Stimulated activated naive B cell treated with anti-CD40 and anti-IgM and Interleukin-4, amounts not matched to agents 10 μg/mL and 1 μg/mL and 100 μg/mL, for 72 hours (primary cell): ENCODE measurements around the gene DCT.
"Not testable (repeated sequence)": the region's sequence is repeated elsewhere in the genome, so short reads cannot be mapped to it uniquely, and the experiment has no call there.

Experiments
- ATAC-seq, 2 donors: fragments of 150-1000 bp; cut with Tn5 transposase; replicated peaks; 2 replicates each; pipeline ENCODE4 v1.10.0; 2021; ENCODE audit warnings: moderate library complexity in 1 of 2
- DNase-seq: peaks from one replicate; pipeline ENCODE4 v3.0.0; 2021
- H3K27ac Mint-ChIP-seq: one replicate; pipeline ENCODE4 v1.8.0; 2022; ENCODE audit warnings: mild to moderate bottlenecking, mixed read lengths
- H3K27me3 Mint-ChIP-seq, 2 donors: one replicate each; pipeline ENCODE4 v1.8.0; 2022; ENCODE audit warnings: mixed read lengths in 2 of 2
- H3K36me3 Mint-ChIP-seq, 2 donors: one replicate each; pipeline ENCODE4 v1.8.0; 2022; ENCODE audit warnings: mixed read lengths in 2 of 2, mild to moderate bottlenecking in 1 of 2
- H3K4me1 Mint-ChIP-seq, 2 donors: one replicate each; pipeline ENCODE4 v1.8.0; 2022; ENCODE audit warnings: mixed read lengths in 2 of 2, mild to moderate bottlenecking in 1 of 2
- H3K4me3 Mint-ChIP-seq, 2 donors: one replicate each; pipeline ENCODE4 v1.8.0; 2022; ENCODE audit warnings: mild to moderate bottlenecking in 2 of 2, mixed read lengths in 2 of 2, moderate library complexity in 1 of 2
- H3K9me3 Mint-ChIP-seq, 2 donors: one replicate each; pipeline ENCODE4 v1.8.0; 2022; ENCODE audit warnings: mixed read lengths in 2 of 2, mild to moderate bottlenecking in 1 of 2

Gene DCT

GRCh38 chr13:94479616-94480015, at the start of gene DCT:
TSS of gene DCT (minus strand) at chr13:94479682. CDS start at chr13:94479255, 427 bp downstream.
- peaks cover 0 to 6% of the 10 kb centered on the region in 2 donors for H3K27me3 Mint-ChIP-seq
- H3K4me1 Mint-ChIP-seq, result no peaks in the 10 kb centered on the region
- ATAC-seq, result no peak
- DNase-seq, result no peak
- H3K4me3 Mint-ChIP-seq, result no peak within 1 kb of the TSS
- no peaks in the 10 kb centered on the region for H3K36me3 Mint-ChIP-seq
- no peak within 1 kb of the TSS for H3K27ac Mint-ChIP-seq
- peaks cover 2 to 6% of the 10 kb centered on the region in 2 donors for H3K9me3 Mint-ChIP-seq

GRCh38 chr13:94526956-94527355, 47.5 kb upstream of the DCT start:
- not testable (repeated sequence) for H3K4me1 Mint-ChIP-seq, H3K9me3 Mint-ChIP-seq, H3K27ac Mint-ChIP-seq, DNase-seq, ATAC-seq, H3K36me3 Mint-ChIP-seq, H3K4me3 Mint-ChIP-seq
- peaks cover 18 to 24% of the 10 kb centered on the region in 2 donors for H3K27me3 Mint-ChIP-seq

- peaks cover 15 to 18% of the 10 kb centered on the region in 2 donors for H3K27me3 Mint-ChIP-seq
- no peaks in the 10 kb centered on the region for H3K36me3 Mint-ChIP-seq
- H3K27ac Mint-ChIP-seq, result no peak overlapping the region
- H3K4me1 Mint-ChIP-seq, result no peaks in the 10 kb centered on the region
- ATAC-seq (no peak), DNase-seq (no peak)
- H3K9me3 Mint-ChIP-seq, result peaks cover under 1 to 4% of the 10 kb centered on the region in 2 donors
- H3K4me3 Mint-ChIP-seq, result no peak overlapping the region
Observed at GRCh38 chr13:94525781-94526180, 46.3 kb upstream of the DCT start.

- Mint-ChIP-seq H3K4me1 (no peaks in the 10 kb centered on the region), H3K36me3 (no peaks in the 10 kb centered on the region)
Observed at GRCh38 chr13:94524407-94524806, 44.9 kb upstream of the DCT start.

GRCh38 chr13:94520001-94520400, 40.5 kb upstream of the DCT start:
- H3K4me1 Mint-ChIP-seq, result no peaks in the 10 kb centered on the region
- no peak overlapping the region for H3K4me3 Mint-ChIP-seq
- peaks cover 1 to 3% of the 10 kb centered on the region in 2 donors for H3K9me3 Mint-ChIP-seq
- H3K27me3 Mint-ChIP-seq, result peaks cover 0 to 9% of the 10 kb centered on the region in 2 donors
- H3K27ac Mint-ChIP-seq, result no peak overlapping the region
- no peaks in the 10 kb centered on the region for H3K36me3 Mint-ChIP-seq
- no peak for DNase-seq
- no peak for ATAC-seq

More at GRCh38 chr13:94524407-94524806, 44.9 kb upstream of the DCT start:
- DNase-seq (no peak), ATAC-seq (no peak)
- Mint-ChIP-seq H3K9me3 (peaks cover 0 to 4% of the 10 kb centered on the region in 2 donors), H3K4me3 (no peak overlapping the region), H3K27me3 (peaks cover 8 to 15% of the 10 kb centered on the region in 2 donors), H3K27ac (no peak overlapping the region)

GRCh38 chr13:94516456-94516855, 37.0 kb upstream of the DCT start:
- DNase-seq, result no peak
- peaks cover 1 to 3% of the 10 kb centered on the region in 2 donors for H3K9me3 Mint-ChIP-seq
- no peak overlapping the region for H3K27ac Mint-ChIP-seq
- peaks cover 5 to 18% of the 10 kb centered on the region in 2 donors for H3K27me3 Mint-ChIP-seq
- H3K36me3 Mint-ChIP-seq, result no peaks in the 10 kb centered on the region
- no peak for ATAC-seq
- H3K4me3 Mint-ChIP-seq, result no peak overlapping the region
- no peaks in the 10 kb centered on the region for H3K4me1 Mint-ChIP-seq

GRCh38 chr13:94515911-94516310, 36.4 kb upstream of the DCT start:
- Mint-ChIP-seq H3K9me3 (peaks cover 1 to 4% of the 10 kb centered on the region in 2 donors), H3K4me3 (no peak overlapping the region), H3K36me3 (no peaks in the 10 kb centered on the region), H3K4me1 (no peaks in the 10 kb centered on the region), H3K27ac (no peak overlapping the region), H3K27me3 (peaks cover 7 to 19% of the 10 kb centered on the region in 2 donors)
- DNase-seq, result no peak
- ATAC-seq, result no peak

- H3K36me3 Mint-ChIP-seq, result no peaks in the 10 kb centered on the region
Observed at GRCh38 chr13:94515374-94515773, 35.9 kb upstream of the DCT start.

GRCh38 chr13:94513026-94513425, 33.5 kb upstream of the DCT start:
- H3K36me3 Mint-ChIP-seq, result no peaks in the 10 kb centered on the region
- no peak overlapping the region for H3K4me3 Mint-ChIP-seq
- H3K4me1 Mint-ChIP-seq, result peaks cover 0 to 1% of the 10 kb centered on the region in 2 donors
- ATAC-seq, result no peak
- H3K27me3 Mint-ChIP-seq, result peaks cover 11 to 14% of the 10 kb centered on the region in 2 donors
- DNase-seq, result no peak
- H3K27ac Mint-ChIP-seq, result no peak overlapping the region
- peaks cover 4 to 11% of the 10 kb centered on the region in 2 donors for H3K9me3 Mint-ChIP-seq

More at GRCh38 chr13:94515374-94515773, 35.9 kb upstream of the DCT start:
- ATAC-seq (no peak), DNase-seq (no peak)
- Mint-ChIP-seq H3K27ac (no peak overlapping the region), H3K4me3 (no peak overlapping the region), H3K9me3 (peaks cover 1 to 7% of the 10 kb centered on the region in 2 donors), H3K27me3 (peaks cover 11 to 23% of the 10 kb centered on the region in 2 donors), H3K4me1 (no peaks in the 10 kb centered on the region)

GRCh38 chr13:94505730-94506129, 26.2 kb upstream of the DCT start:
- H3K36me3 Mint-ChIP-seq, result no peaks in the 10 kb centered on the region

GRCh38 chr13:94503851-94504250, 24.4 kb upstream of the DCT start:
- H3K4me1 Mint-ChIP-seq, result peaks cover 0 to 1% of the 10 kb centered on the region in 2 donors
- ATAC-seq (no peak), DNase-seq (no peak)
- no peak overlapping the region for H3K27ac Mint-ChIP-seq
- H3K9me3 Mint-ChIP-seq, result peaks cover 0 to 1% of the 10 kb centered on the region in 2 donors
- H3K4me3 Mint-ChIP-seq, result no peak overlapping the region
- H3K27me3 Mint-ChIP-seq, result peaks cover 5 to 6% of the 10 kb centered on the region in 2 donors
- no peaks in the 10 kb centered on the region for H3K36me3 Mint-ChIP-seq

More at GRCh38 chr13:94505730-94506129, 26.2 kb upstream of the DCT start:
- DNase-seq (no peak), ATAC-seq (no peak)
- Mint-ChIP-seq H3K4me1 (peaks cover 0 to 1% of the 10 kb centered on the region in 2 donors), H3K9me3 (peaks cover 2 to 6% of the 10 kb centered on the region in 2 donors), H3K27me3 (peaks cover 8% of the 10 kb centered on the region in 2 donors), H3K27ac (no peak overlapping the region), H3K4me3 (no peak overlapping the region)

- not testable (repeated sequence) for H3K36me3 Mint-ChIP-seq, ATAC-seq, DNase-seq, H3K27ac Mint-ChIP-seq, H3K27me3 Mint-ChIP-seq, H3K4me3 Mint-ChIP-seq, H3K9me3 Mint-ChIP-seq, H3K4me1 Mint-ChIP-seq
Observed at GRCh38 chr13:94498831-94499230, 19.3 kb upstream of the DCT start.

GRCh38 chr13:94495806-94496205, 16.3 kb upstream of the DCT start:
- peaks cover 1 to 9% of the 10 kb centered on the region in 2 donors for H3K9me3 Mint-ChIP-seq
- ATAC-seq, result no peak
- no peaks in the 10 kb centered on the region for H3K36me3 Mint-ChIP-seq
- no peak for DNase-seq
- no peaks in the 10 kb centered on the region for H3K4me1 Mint-ChIP-seq
- no peak overlapping the region for H3K27ac Mint-ChIP-seq
- no peak overlapping the region for H3K4me3 Mint-ChIP-seq
- H3K27me3 Mint-ChIP-seq, result no peaks in the 10 kb centered on the region

- no peak for ATAC-seq
Observed at GRCh38 chr13:94494026-94494425, 14.5 kb upstream of the DCT start.

GRCh38 chr13:94487043-94487442, 7.6 kb upstream of the DCT start:
- Mint-ChIP-seq H3K4me1 (no peaks in the 10 kb centered on the region), H3K36me3 (no peaks in the 10 kb centered on the region), H3K27me3 (peaks cover 6 to 15% of the 10 kb centered on the region in 2 donors), H3K4me3 (no peak overlapping the region), H3K27ac (no peak overlapping the region), H3K9me3 (peaks cover 0 to 8% of the 10 kb centered on the region in 2 donors)
- DNase-seq (no peak), ATAC-seq (no peak)

More at GRCh38 chr13:94494026-94494425, 14.5 kb upstream of the DCT start:
- H3K9me3 Mint-ChIP-seq, result peaks cover 0 to 9% of the 10 kb centered on the region in 2 donors
- H3K4me3 Mint-ChIP-seq, result no peak overlapping the region
- no peaks in the 10 kb centered on the region for H3K27me3 Mint-ChIP-seq
- no peaks in the 10 kb centered on the region for H3K36me3 Mint-ChIP-seq
- H3K27ac Mint-ChIP-seq, result no peak overlapping the region
- DNase-seq, result no peak
- no peaks in the 10 kb centered on the region for H3K4me1 Mint-ChIP-seq
